ENCODE results near the gene DEXI. TPM values are rescaled to one million over a fixed set of nuclear protein-coding genes. Genes with fewer than 3 reads are reported as not detected.

DEXI gene
- total and polyA plus RNA-seq, 2 of the 13 experiments (the other 11 are each of a cell fraction or from before 2014, with no cell fraction given), result 51.5 to 70.4 TPM

GRCh38 chr16:10922328-10923145 is 19.7 kb downstream of the DEXI start (continued):
- TF ChIP-seq KIAA2018 (CRISPR knock-in tag; IDR thresholded peaks at IDR 0.05; ENCODE audit: borderline replicate concordance) (no peak), ZBTB4 (CRISPR knock-in tag; IDR thresholded peaks at IDR 0.05; ENCODE audit: borderline replicate concordance) (no peak), RBFOX2 (IDR thresholded peaks at IDR 0.05; ENCODE audit: low read depth, low read length) (no peak), REST (IDR thresholded peaks at IDR 0.05; ENCODE audit: borderline replicate concordance in 1 of 2, low read depth in 1 of 2, low read length in 2 of 2) (no peak), THRA (CRISPR knock-in tag; IDR thresholded peaks at IDR 0.05; ENCODE audit: borderline replicate concordance) (peak; percentile 95; the same call in 1 of the 2 replicates), HMG20A (CRISPR knock-in tag; IDR thresholded peaks at IDR 0.05; ENCODE audit: borderline replicate concordance) (no peak), ATF7 (IDR thresholded peaks at IDR 0.05) (no peak), ATF7 (CRISPR knock-in tag; IDR thresholded peaks at IDR 0.05) (no peak), ZNF850 (CRISPR knock-in tag; conservative IDR thresholded peaks at IDR 0.05) (no peak), SKI (IDR thresholded peaks at IDR 0.05; ENCODE audit: partially characterized antibody) (no peak), TAF1 (CRISPR knock-in tag; IDR thresholded peaks at IDR 0.05) (no peak)
